GM12878 (cell line): ENCODE results near the gene DNAJB11. TPM values are rescaled to one million over a fixed set of nuclear protein-coding genes. Genes with fewer than 3 reads are reported as not detected.

Source experiments
- ATAC-seq: fragments of 200-7000 bp; cut with Tn5 transposase; 3 replicates; pipeline ENCODE4 v1.9.1; 2020; ENCODE audit warnings: mild to moderate bottlenecking, moderate library complexity
- BruUV-seq: library from RNA; stranded (reverse); fragments of 400-500 nt; replicated peaks from 2 replicates; lab custom pipeline; 2021; lab: Mats Ljungman, UMichigan
- CTCF ChIA-PET: fragments of 300-600 bp; sonication (Branson Sonifier 250); formaldehyde crosslinking; extraction: SDS; loops from one replicate; lab custom pipeline; 2021; ENCODE audit warnings: inconsistent platforms; lab: Yijun Ruan, JAX
- POLR2A ChIA-PET: fragments of 350-600 bp; formaldehyde crosslinking; extraction: SDS; loops from one replicate; lab custom pipeline; 2021; ENCODE audit warnings: inconsistent platforms; lab: Charles Lee
- RAD21 ChIA-PET: fragments of 300-600 bp; sonication (Branson Sonifier 250); formaldehyde crosslinking; loops from one replicate; lab custom pipeline; 2023; ENCODE audit warnings: antibody characterized with exemption; ENCODE audit not compliant: unreplicated experiment; lab: Charles Lee
- SMC1A ChIA-PET: fragments of 300-600 bp; sonication (Branson Sonifier 250); formaldehyde crosslinking; loops from one replicate; lab custom pipeline; 2023; ENCODE audit not compliant: unreplicated experiment, uncharacterized antibody; lab: Charles Lee
- DNase-seq: peaks from one replicate; pipeline ENCODE4 v3.0.0-alpha.2; 2011; ENCODE audit warnings: low read depth, low spot score
- FAIRE-seq: peaks from 3 replicates; lab custom pipeline; 2011; peaks lifted over from hg19 to GRCh38; lab: Jason Lieb, UNC
- H2AFZ ChIP-seq: 2 replicates; pipeline ENCODE4 v1.6.0; 2011; ENCODE audit warnings: low read depth, low read length, control low read depth; ENCODE audit not compliant: control insufficient read depth
- H3K27ac ChIP-seq: 2 replicates; pipeline ENCODE4 v1.5.1; 2011; ENCODE audit warnings: control low read depth; ENCODE audit not compliant: control insufficient read depth, insufficient read depth
- H3K27me3 ChIP-seq, 2 experiments: replicated peaks in 1 of 2; 2 replicates each; pipeline versions ENCODE4 v1.6.0 to v1.6.1; 2011; ENCODE audit warnings: low read length in 1 of 2; ENCODE audit not compliant: control insufficient read depth in 2 of 2, insufficient read depth in 2 of 2
- H3K36me3 ChIP-seq, 2 experiments: 2 replicates each; pipeline ENCODE4 v1.5.1; 2011; ENCODE audit warnings: low read length in 1 of 2; ENCODE audit not compliant: control insufficient read depth in 2 of 2, insufficient read depth in 2 of 2
- H3K4me1 ChIP-seq: 2 replicates; pipeline ENCODE4 v1.6.1; 2011; ENCODE audit warnings: mild to moderate bottlenecking, low read length, moderate library complexity, mixed read lengths; ENCODE audit not compliant: control insufficient read depth, insufficient read depth
- H3K4me2 ChIP-seq: 2 replicates; pipeline ENCODE4 v1.6.0; 2011; ENCODE audit warnings: control low read depth; ENCODE audit not compliant: control insufficient read depth, insufficient read depth
- H3K4me3 ChIP-seq: fragments of 200-600 bp; sonication (generic); 2 replicates; pipeline ENCODE4 v1.5.1; 2016
- H3K79me2 ChIP-seq: 2 replicates; pipeline ENCODE4 v1.6.0; 2011; ENCODE audit warnings: low read length; ENCODE audit not compliant: control insufficient read depth, insufficient read depth
- H3K9ac ChIP-seq: 2 replicates; pipeline ENCODE4 v1.8.0; 2011; ENCODE audit warnings: low read length, control low read depth, mixed read lengths; ENCODE audit not compliant: control insufficient read depth, insufficient read depth
- H3K9me3 ChIP-seq: replicated peaks from 3 replicates; pipeline ENCODE4 v1.5.1; 2011; ENCODE audit warnings: mild to moderate bottlenecking, low read length; ENCODE audit not compliant: control insufficient read depth, insufficient read depth
- H4K20me1 ChIP-seq: 2 replicates; pipeline ENCODE4 v1.6.0; 2011; ENCODE audit not compliant: control insufficient read depth, insufficient read depth
- ASH2L ChIP-seq: fragments of 300-600, 200-600 bp; sonication (generic); IDR thresholded peaks from 2 replicates; pipeline ENCODE4 v1.6.1; 2017; ENCODE audit warnings: low read depth, mild to moderate bottlenecking, borderline replicate concordance
- CHD1 ChIP-seq: IDR thresholded peaks from 2 replicates; pipeline ENCODE4 v1.6.1; 2012; ENCODE audit warnings: low read depth, low read length, improper control_type of control experiment
- CREB1 ChIP-seq: IDR thresholded peaks from 2 replicates; pipeline ENCODE4 v1.6.1; 2012; ENCODE audit warnings: low read depth, mild to moderate bottlenecking, inconsistent platforms
- GATAD2B ChIP-seq: fragments of 450-650 bp; conservative IDR thresholded peaks from 2 replicates; pipeline ENCODE4 v1.6.1; 2017; ENCODE audit warnings: low read depth, mild to moderate bottlenecking, moderate library complexity
- MTA2 ChIP-seq: fragments of 450-650 bp; IDR thresholded peaks from 2 replicates; pipeline ENCODE4 v1.6.1; 2016; ENCODE audit warnings: low read depth, mild to moderate bottlenecking, moderate library complexity
- NBN ChIP-seq: fragments of 450-650 bp; IDR thresholded peaks from 2 replicates; pipeline ENCODE4 v1.6.1; 2016
- PAX8 ChIP-seq: fragments of 450-650 bp; IDR thresholded peaks from 2 replicates; pipeline ENCODE4 v1.6.1; 2017; ENCODE audit warnings: mild to moderate bottlenecking, moderate library complexity
- POLR2A ChIP-seq: IDR thresholded peaks from 2 replicates; pipeline ENCODE4 v1.6.1; 2011; ENCODE audit warnings: low read depth, mild to moderate bottlenecking, low read length
- RAD51 ChIP-seq: fragments of 450-650 bp; IDR thresholded peaks from 2 replicates; pipeline ENCODE4 v1.6.1; 2016; ENCODE audit warnings: moderate library complexity, mild to moderate bottlenecking, inconsistent platforms
- SUZ12 ChIP-seq: fragments of 200-600 bp; sonication (generic); IDR thresholded peaks from one replicate; pipeline ENCODE4 v1.6.1; 2018; ENCODE audit warnings: antibody characterized with exemption, mild to moderate bottlenecking; ENCODE audit not compliant: unreplicated experiment
- ZNF24 ChIP-seq: fragments of 450-650 bp; IDR thresholded peaks from 2 replicates; pipeline ENCODE4 v1.6.1; 2017; ENCODE audit warnings: antibody characterized with exemption, mild to moderate bottlenecking
- ZNF687 ChIP-seq: fragments of 450-650 bp; IDR thresholded peaks from 2 replicates; pipeline ENCODE4 v1.6.1; 2017; ENCODE audit warnings: mild to moderate bottlenecking, moderate library complexity
- WGBS: methylation state at CpG from one replicate; pipeline ENCODE4 v1.1.6; 2016; ENCODE audit warnings: low lambda C conversion rate; ENCODE audit not compliant: insufficient replicate concordance, insufficient coverage; ENCODE audit errors: missing lambda C conversion rate; 5-methylcytosine and 5-hydroxymethylcytosine counted together
- in situ Hi-C: fragments of 300-500 bp; cut with MboI; formaldehyde crosslinking; loops from 9 replicates; pipeline ENCODE4 v1.14.3; 2018; ENCODE audit warnings: mixed read lengths
- intact Hi-C: fragments of 100-400 bp; cut with micrococcal nuclease; formaldehyde crosslinking; loops from one replicate; pipeline ENCODE4 v1.14.2; 2022; ENCODE audit not compliant: unreplicated experiment
- polyA plus RNA-seq, 11 experiments: library from polyadenylated mRNA; depleted of rRNA in 4 of 11; unstranded in 6 of 11; stranded (reverse) in 5 of 11; fragments of >200 nt; fragmentation: Nextera tagmentation in 4 of 11; fragmentation: Illumina TruSeq in 1 of 11; extraction: Ambion mirVana in 4 of 11; extraction: Trizol in 1 of 11; gene quantifications; 1 replicate in 1 of 11; 2 replicates in 10 of 11; pipeline versions ENCODE4 v1.2.1 to v1.2.3, GENCODE V29; 2011 to 2016; ENCODE audit warnings: inconsistent platforms in 2 of 11, missing spikeins in 2 of 11, low read depth in 1 of 11
- total RNA-seq, 4 experiments: library from RNA; depleted of rRNA in 3 of 4; stranded (reverse); fragments of >200 nt in 3 of 4; fragmentation: Illumina TruSeq in 1 of 4; extraction: Trizol in 1 of 4; gene quantifications; 2 replicates each; pipeline versions ENCODE4 v1.2.1 to v1.2.3, GENCODE V29; 2013 to 2021
- TF ChIP-seq, protein P1 (sequence below): IDR thresholded peaks from 2 replicates; pipeline ENCODE4 v1.6.1; 2012; ENCODE audit warnings: mild to moderate bottlenecking, low read depth, low read length

DNAJB11 gene
- total and polyA plus RNA-seq, 10 of the 15 experiments (the other 5 are each of a cell fraction or from before 2014, with no cell fraction given): 16.2 to 135 (median 57.8) TPM

GRCh38 chr3:186592682-186593081 lies 22.2 kb downstream of the DNAJB11 start:
- Histone ChIP-seq H3K9me3 (no peaks in the 10 kb centered on the region), H3K4me2 (no peak overlapping the region), H3K4me3 (no peak overlapping the region), H3K4me1 (no peaks in the 10 kb centered on the region), H2AFZ (no peak overlapping the region), H4K20me1 (no peaks in the 10 kb centered on the region), H3K9ac (no peak overlapping the region), H3K27me3 (peaks cover 0 to 2% of the 10 kb centered on the region in 2 experiments; a peak in 1 of 4 replicates), H3K27ac (no peak overlapping the region), H3K36me3 (0 out of 4 replicates have a peak, but pooled peaks cover 0 to 3% of the 10 kb centered on the region in 2 experiments), H3K79me2 (no peaks in the 10 kb centered on the region)
- CTCF ChIA-PET: interaction anchor here (2.0 kb wide), 1 partner anchor 649 kb away, joined by 5 read pairs; no protein-coding TSS in a partner anchor
- POLR2A ChIA-PET: no interaction called here
- in situ Hi-C loops: no loop called here
- ATAC-seq (no peak), FAIRE-seq (no peak), DNase-seq (no peak)
- 60% methylated on average over 4 of the region's 4 CpGs for WGBS
- no peak for TF ChIP-seq CREB1
- TF ChIP-seq SUZ12: no peak
- no peak for TF ChIP-seq MTA2
- TF ChIP-seq NBN: no peak
- TF ChIP-seq POLR2A: no peak
- TF ChIP-seq CHD1: no peak
- no peak for TF ChIP-seq RAD51
- TF ChIP-seq ASH2L: no peak
- TF ChIP-seq ZNF687: no peak
- no peak for TF ChIP-seq ZNF24
- no peak for TF ChIP-seq PAX8
- no peak for TF ChIP-seq GATAD2B
- TF ChIP-seq, protein P1, sequence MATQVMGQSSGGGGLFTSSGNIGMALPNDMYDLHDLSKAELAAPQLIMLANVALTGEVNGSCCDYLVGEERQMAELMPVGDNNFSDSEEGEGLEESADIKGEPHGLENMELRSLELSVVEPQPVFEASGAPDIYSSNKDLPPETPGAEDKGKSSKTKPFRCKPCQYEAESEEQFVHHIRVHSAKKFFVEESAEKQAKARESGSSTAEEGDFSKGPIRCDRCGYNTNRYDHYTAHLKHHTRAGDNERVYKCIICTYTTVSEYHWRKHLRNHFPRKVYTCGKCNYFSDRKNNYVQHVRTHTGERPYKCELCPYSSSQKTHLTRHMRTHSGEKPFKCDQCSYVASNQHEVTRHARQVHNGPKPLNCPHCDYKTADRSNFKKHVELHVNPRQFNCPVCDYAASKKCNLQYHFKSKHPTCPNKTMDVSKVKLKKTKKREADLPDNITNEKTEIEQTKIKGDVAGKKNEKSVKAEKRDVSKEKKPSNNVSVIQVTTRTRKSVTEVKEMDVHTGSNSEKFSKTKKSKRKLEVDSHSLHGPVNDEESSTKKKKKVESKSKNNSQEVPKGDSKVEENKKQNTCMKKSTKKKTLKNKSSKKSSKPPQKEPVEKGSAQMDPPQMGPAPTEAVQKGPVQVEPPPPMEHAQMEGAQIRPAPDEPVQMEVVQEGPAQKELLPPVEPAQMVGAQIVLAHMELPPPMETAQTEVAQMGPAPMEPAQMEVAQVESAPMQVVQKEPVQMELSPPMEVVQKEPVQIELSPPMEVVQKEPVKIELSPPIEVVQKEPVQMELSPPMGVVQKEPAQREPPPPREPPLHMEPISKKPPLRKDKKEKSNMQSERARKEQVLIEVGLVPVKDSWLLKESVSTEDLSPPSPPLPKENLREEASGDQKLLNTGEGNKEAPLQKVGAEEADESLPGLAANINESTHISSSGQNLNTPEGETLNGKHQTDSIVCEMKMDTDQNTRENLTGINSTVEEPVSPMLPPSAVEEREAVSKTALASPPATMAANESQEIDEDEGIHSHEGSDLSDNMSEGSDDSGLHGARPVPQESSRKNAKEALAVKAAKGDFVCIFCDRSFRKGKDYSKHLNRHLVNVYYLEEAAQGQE: no peak
- intact Hi-C loops: no loop called here
- BruUV-seq: no TSS peak
- RAD21 ChIA-PET: no interaction called here
- SMC1A ChIA-PET: interaction anchor here (0.7 kb wide), 1 partner anchor 391 kb away, joined by 3 read pairs; no protein-coding TSS in a partner anchor
